Endothelial cell of umbilical vein (primary cell): Measurements from ENCODE around the gene CDKN1C. TPM values are rescaled to one million over a fixed set of nuclear protein-coding genes. Genes with fewer than 3 reads are reported as not detected.
"Not testable (repeated sequence)": the region's sequence is repeated elsewhere in the genome, so short reads cannot be mapped to it uniquely, and the experiment has no call there.

ENCODE experiments used
- BruUV-seq: library from RNA; stranded (reverse); fragments of 400-500 nt; replicated peaks from 2 replicates; lab custom pipeline; 2021; lab: Mats Ljungman, UMichigan
- CTCF ChIA-PET: fragments of 300-600, 350-600 bp; sonication (Branson Sonifier 250); formaldehyde crosslinking; loops from one replicate; lab custom pipeline; 2021; ENCODE audit warnings: antibody characterized with exemption, inconsistent platforms; lab: Charles Lee
- POLR2A ChIA-PET: fragments of 300-600, 350-600 bp; sonication (Branson Sonifier 250); formaldehyde crosslinking; loops from one replicate; lab custom pipeline; 2021; ENCODE audit warnings: antibody characterized with exemption, inconsistent platforms; lab: Charles Lee
- DNase-seq: peaks from one replicate; pipeline ENCODE4 v3.0.0-alpha.2; 2011; ENCODE audit warnings: low read depth, low spot score
- FAIRE-seq: peaks from 2 replicates; lab custom pipeline; 2011; peaks lifted over from hg19 to GRCh38; lab: Jason Lieb, UNC
- H2AFZ ChIP-seq: 2 replicates; pipeline ENCODE4 v1.6.0; 2012; ENCODE audit warnings: low read depth, low read length, control low read depth, inconsistent platforms
- H3K27ac ChIP-seq: 2 replicates; pipeline ENCODE4 v1.5.1; 2011; ENCODE audit warnings: low read depth, mild to moderate bottlenecking, control low read depth, low read length, moderate library complexity; ENCODE audit not compliant: insufficient read depth
- H3K27me3 ChIP-seq, 2 experiments: 2 replicates each; pipeline versions ENCODE4 v1.6.0 to v1.6.1; 2011; ENCODE audit warnings: low read length in 2 of 2, mixed read lengths in 1 of 2; ENCODE audit not compliant: control insufficient read depth in 2 of 2, insufficient read depth in 2 of 2
- H3K36me3 ChIP-seq, 2 experiments: 2 replicates in 1 of 2; 3 replicates in 1 of 2; pipeline ENCODE4 v1.5.1; 2011; ENCODE audit warnings: low read length in 2 of 2, mild to moderate bottlenecking in 1 of 2, moderate library complexity in 1 of 2; ENCODE audit not compliant: control insufficient read depth in 2 of 2, insufficient read depth in 2 of 2; ENCODE audit errors: extremely low read depth in 1 of 2
- H3K4me1 ChIP-seq: 3 replicates; pipeline ENCODE4 v1.5.1; 2011; ENCODE audit warnings: mild to moderate bottlenecking, low read length; ENCODE audit not compliant: control insufficient read depth, insufficient read depth; ENCODE audit errors: extremely low read depth
- H3K4me2 ChIP-seq: 2 replicates; pipeline ENCODE4 v1.6.1; 2011; ENCODE audit warnings: low read length, control low read depth, mixed read lengths; ENCODE audit not compliant: insufficient read depth
- H3K4me3 ChIP-seq, 3 experiments: fragments of 200-600 bp in 1 of 3; sonication (generic), shearing (Covaris generic) in 1 of 3; replicated peaks in 1 of 3; 2 replicates each; pipeline ENCODE4 v1.5.1; 2011 to 2016; ENCODE audit warnings: control low read depth in 3 of 3, low read length in 3 of 3, mild to moderate bottlenecking in 2 of 3, inconsistent platforms in 1 of 3, low read depth in 1 of 3, moderate library complexity in 1 of 3; ENCODE audit not compliant: insufficient read depth in 1 of 3
- H3K79me2 ChIP-seq: 2 replicates; pipeline ENCODE4 v1.6.0; 2012; ENCODE audit warnings: low read length, inconsistent platforms; ENCODE audit not compliant: control insufficient read depth, insufficient read depth
- H3K9ac ChIP-seq: replicated peaks from 2 replicates; pipeline ENCODE3; 2011; ENCODE audit warnings: low read length, control low read depth; ENCODE audit not compliant: insufficient read depth; ENCODE audit errors: extremely low read depth
- H3K9me1 ChIP-seq: replicated peaks from 3 replicates; pipeline ENCODE4 v1.6.0; 2011; ENCODE audit warnings: mild to moderate bottlenecking, low read length; ENCODE audit not compliant: control insufficient read depth, insufficient read depth; ENCODE audit errors: extremely low read depth
- H3K9me3 ChIP-seq: replicated peaks from 2 replicates; pipeline ENCODE4 v1.5.1; 2012; ENCODE audit warnings: low read length, inconsistent platforms; ENCODE audit not compliant: control insufficient read depth, insufficient read depth
- H4K20me1 ChIP-seq: replicated peaks from 2 replicates; pipeline ENCODE3; 2011; ENCODE audit warnings: mild to moderate bottlenecking, low read length; ENCODE audit not compliant: control insufficient read depth, insufficient read depth; ENCODE audit errors: extremely low read depth
- CTCF ChIP-seq, 2 donors: IDR thresholded peaks; 1 replicate in 1 of 2; 2 replicates in 1 of 2; pipeline ENCODE4 v1.5.1; 2011; ENCODE audit warnings: low read length in 2 of 2, mild to moderate bottlenecking in 2 of 2, moderate library complexity in 2 of 2, control low read depth in 1 of 2, inconsistent platforms in 1 of 2, low read depth in 1 of 2; ENCODE audit not compliant: insufficient read depth in 1 of 2; ENCODE audit errors: extremely low read depth in 1 of 2
- EZH2 ChIP-seq: IDR thresholded peaks from 2 replicates; pipeline ENCODE4 v1.6.1; 2012; ENCODE audit warnings: borderline replicate concordance, low read depth, mild to moderate bottlenecking, moderate library complexity, low read length, inconsistent platforms; ENCODE audit not compliant: severe bottlenecking
- FOS ChIP-seq: IDR thresholded peaks from 2 replicates; pipeline ENCODE4 v1.6.1; 2011; ENCODE audit warnings: mild to moderate bottlenecking, low read length, moderate library complexity, borderline replicate concordance; ENCODE audit not compliant: insufficient read depth
- GATA2 ChIP-seq: IDR thresholded peaks from 2 replicates; pipeline ENCODE4 v1.7.0; 2011; ENCODE audit warnings: low read depth, mild to moderate bottlenecking, moderate library complexity, mixed read lengths, low read length; ENCODE audit not compliant: insufficient read length, insufficient read depth
- JUN ChIP-seq: IDR thresholded peaks from 2 replicates; pipeline ENCODE4 v1.6.1; 2011; ENCODE audit warnings: borderline replicate concordance, low read depth; ENCODE audit not compliant: insufficient read length, insufficient read depth
- MAX ChIP-seq: IDR thresholded peaks from 2 replicates; pipeline ENCODE4 v1.6.1; 2011; ENCODE audit not compliant: insufficient read depth, insufficient read length
- MYC ChIP-seq: IDR thresholded peaks from one replicate; pipeline ENCODE4 v1.6.1; 2011; ENCODE audit warnings: mild to moderate bottlenecking, low read depth, low read length
- POLR2A ChIP-seq: IDR thresholded peaks from 2 replicates; pipeline ENCODE4 v1.6.1; 2012; ENCODE audit warnings: low read depth, mild to moderate bottlenecking, control low read depth, low read length
- POLR2AphosphoS5 ChIP-seq: IDR thresholded peaks from 2 replicates; pipeline ENCODE4 v1.6.1; 2012; ENCODE audit warnings: low read depth, mild to moderate bottlenecking, control low read depth, low read length, moderate library complexity; ENCODE audit not compliant: insufficient read depth
- dilution Hi-C: fragments of 300-500 bp; cut with MboI; formaldehyde crosslinking; loops from one replicate; pipeline ENCODE4 v1.15.0; 2019; ENCODE audit warnings: low sequenced_read_pairs; ENCODE audit not compliant: extremely low pct_ligation_motif_present
- intact Hi-C: fragments of 100-400 bp; cut with micrococcal nuclease; formaldehyde crosslinking; loops from one replicate; pipeline ENCODE4 v1.10.0; 2022
- polyA plus RNA-seq, 4 experiments: library from polyadenylated mRNA; depleted of rRNA in 3 of 4; stranded (reverse) in 3 of 4; unstranded in 1 of 4; fragments of >200 nt; gene quantifications; 2 replicates each; pipeline versions ENCODE4 v1.2.1 to v1.2.3, GENCODE V29; 2011 to 2012; ENCODE audit warnings: missing spikeins in 1 of 4
- total RNA-seq: library from RNA; stranded (reverse); gene quantifications from 2 replicates; pipeline ENCODE4 v1.2.3, GENCODE V29; 2021

The CDKN1C gene
- total and polyA plus RNA-seq, 2 donors (not counting 3 experiments of a cell fraction or from before 2014, with no cell fraction given) = 4.1 to 9.0 TPM

- BruUV-seq, H4K20me1 ChIP-seq, DNase-seq, FAIRE-seq, H2AFZ ChIP-seq, H3K4me1 ChIP-seq, H3K36me3 ChIP-seq, H3K79me2 ChIP-seq, H3K4me2 ChIP-seq, H3K9me3 ChIP-seq, H3K9me1 ChIP-seq, POLR2A ChIA-PET, H3K27ac ChIP-seq, intact Hi-C loops, H3K4me3 ChIP-seq, dilution Hi-C loops, H3K9ac ChIP-seq: not testable (repeated sequence)
- peaks cover 10% of the 10 kb centered on the region in 2 experiments for H3K27me3 ChIP-seq
- CTCF ChIA-PET = interaction anchor here (1.3 kb wide), 1 partner anchor 17 kb away, joined by 3 read pairs; no protein-coding TSS in a partner anchor
Measured at GRCh38 chr11:2905299-2905698, 19.7 kb upstream of the CDKN1C start.

- no TSS peak for BruUV-seq
- intact Hi-C loops = no loop called here
- CTCF ChIA-PET = interaction anchor here (1.3 to 1.9 kb wide), 3 partner anchors 12 to 372 kb away, joined by 3 to 7 read pairs (median 6); no protein-coding TSS in a partner anchor
- DNase-seq (no peak), FAIRE-seq (no peak)
- H3K27me3 ChIP-seq = peaks cover 10% of the 10 kb centered on the region in 2 experiments
- H3K27ac ChIP-seq = no peak overlapping the region
- H3K9me3 ChIP-seq = no peaks in the 10 kb centered on the region
- H3K4me3 ChIP-seq = no peak overlapping the region
- dilution Hi-C loops = no loop called here
- no peak overlapping the region for H3K4me2 ChIP-seq
- no peaks in the 10 kb centered on the region for H3K79me2 ChIP-seq
- no peak overlapping the region for H3K9ac ChIP-seq
- H2AFZ ChIP-seq = no peak overlapping the region
- peaks cover 10% of the 10 kb centered on the region for H3K4me1 ChIP-seq
- TF ChIP-seq EZH2 (no peak), POLR2AphosphoS5 (no peak), CTCF (IDR thresholded peaks at IDR 0.05; ENCODE audit: extremely low read depth in 1 of 2, insufficient read depth in 1 of 2, low read depth in 1 of 2, low read length in 2 of 2) (no peak), FOS (no peak), POLR2A (no peak), GATA2 (no peak), JUN (no peak), MYC (no peak), MAX (no peak)
- no peaks in the 10 kb centered on the region for H4K20me1 ChIP-seq
- H3K9me1 ChIP-seq = no peaks in the 10 kb centered on the region
- H3K36me3 ChIP-seq = no peaks in the 10 kb centered on the region
- POLR2A ChIA-PET = no interaction called here
Measured at GRCh38 chr11:2904153-2905052, 18.8 kb upstream of the CDKN1C start.
